Loucy (cell line): Measurements from ENCODE around the gene ZNF606.

Experiments
- EZH2phosphoT487 ChIP-seq: fragments of 200-600 bp; IDR thresholded peaks from 2 replicates; pipeline ENCODE4 v1.6.1; 2018; ENCODE audit warnings: antibody characterized with exemption, mild to moderate bottlenecking, moderate library complexity, borderline replicate concordance
- TF ChIP-seq, protein P1 (sequence below): fragments of 200-600 bp; sonication (generic); conservative IDR thresholded peaks from 2 replicates; pipeline ENCODE4 v1.5.1; 2014; ENCODE audit warnings: mild to moderate bottlenecking, antibody characterized with exemption, low read length

DNA sequence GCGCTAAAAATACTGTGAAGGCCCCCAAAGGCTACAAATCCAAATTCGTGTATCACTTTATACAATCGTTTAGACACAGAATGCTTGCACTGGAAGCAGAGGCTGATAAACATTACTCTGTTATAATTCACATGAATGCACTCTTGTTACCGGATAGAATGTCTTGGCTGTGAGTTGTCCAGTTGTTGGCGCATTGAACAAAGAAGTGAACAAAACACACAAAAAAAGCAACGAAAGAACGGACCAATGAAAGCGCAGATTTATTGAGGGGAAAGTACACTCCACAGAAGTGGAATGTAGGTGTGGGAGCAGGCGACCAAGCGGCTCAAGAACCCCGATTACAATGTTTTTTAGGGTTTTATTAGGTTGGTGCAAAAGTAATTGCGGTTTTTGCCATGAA is 66.9 kb downstream of the ZNF606 start:
- TF ChIP-seq EZH2phosphoT487, result no peak
- TF ChIP-seq, protein P1, sequence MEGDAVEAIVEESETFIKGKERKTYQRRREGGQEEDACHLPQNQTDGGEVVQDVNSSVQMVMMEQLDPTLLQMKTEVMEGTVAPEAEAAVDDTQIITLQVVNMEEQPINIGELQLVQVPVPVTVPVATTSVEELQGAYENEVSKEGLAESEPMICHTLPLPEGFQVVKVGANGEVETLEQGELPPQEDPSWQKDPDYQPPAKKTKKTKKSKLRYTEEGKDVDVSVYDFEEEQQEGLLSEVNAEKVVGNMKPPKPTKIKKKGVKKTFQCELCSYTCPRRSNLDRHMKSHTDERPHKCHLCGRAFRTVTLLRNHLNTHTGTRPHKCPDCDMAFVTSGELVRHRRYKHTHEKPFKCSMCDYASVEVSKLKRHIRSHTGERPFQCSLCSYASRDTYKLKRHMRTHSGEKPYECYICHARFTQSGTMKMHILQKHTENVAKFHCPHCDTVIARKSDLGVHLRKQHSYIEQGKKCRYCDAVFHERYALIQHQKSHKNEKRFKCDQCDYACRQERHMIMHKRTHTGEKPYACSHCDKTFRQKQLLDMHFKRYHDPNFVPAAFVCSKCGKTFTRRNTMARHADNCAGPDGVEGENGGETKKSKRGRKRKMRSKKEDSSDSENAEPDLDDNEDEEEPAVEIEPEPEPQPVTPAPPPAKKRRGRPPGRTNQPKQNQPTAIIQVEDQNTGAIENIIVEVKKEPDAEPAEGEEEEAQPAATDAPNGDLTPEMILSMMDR, result no peak
